ENCODE data around the gene ANO1. TPM values are rescaled to one million over a fixed set of nuclear protein-coding genes. Genes with fewer than 3 reads are reported as not detected.

Gene ANO1
- total RNA-seq, 8 experiments from 2014 or later = 0.20 to 0.71 (median 0.29) TPM; not detected in 2

GRCh38 chr11:70068950-70069349, 9.2 kb upstream of the ANO1 start:
- H3K27ac ChIP-seq = no peak overlapping the region
- H3K4me1 ChIP-seq (replicated peaks in 1 of 2) = peaks cover 13 to 30% of the 10 kb centered on the region in 2 donors
- 0 to 100% (median 90%) methylated on average over 1 to 2 of the region's 2 CpGs; no CpG with 5 or more reads in 6 of the 10 experiments for WGBS, 10 experiments
- H3K4me3 ChIP-seq = no peak overlapping the region
- in situ Hi-C loops (cut with MboI; ENCODE audit: low pct_unique_long_range_greater_than_20kb in 2 of 9, low sequenced_read_pairs in 9 of 9, unreplicated experiment in 9 of 9) = no loop called here
- no peak for ATAC-seq (replicated peaks in 6 of 8)

GRCh38 chr11:70070706-70071105, 7.4 kb upstream of the ANO1 start:
- 65 to 100% (median 97%) methylated on average over 1 to 5 of the region's 9 CpGs; no CpG with 5 or more reads in 5 of the 10 experiments for WGBS, 10 experiments
- no peak for ATAC-seq (replicated peaks in 6 of 8)
- H3K4me1 ChIP-seq (replicated peaks in 1 of 2) = peaks cover 11 to 19% of the 10 kb centered on the region in 2 donors
- H3K27ac ChIP-seq = no peak overlapping the region
- H3K4me3 ChIP-seq = no peak overlapping the region
- in situ Hi-C loops (cut with MboI; ENCODE audit: low pct_unique_long_range_greater_than_20kb in 2 of 9, low sequenced_read_pairs in 9 of 9, unreplicated experiment in 9 of 9) = no loop called here

DNA sequence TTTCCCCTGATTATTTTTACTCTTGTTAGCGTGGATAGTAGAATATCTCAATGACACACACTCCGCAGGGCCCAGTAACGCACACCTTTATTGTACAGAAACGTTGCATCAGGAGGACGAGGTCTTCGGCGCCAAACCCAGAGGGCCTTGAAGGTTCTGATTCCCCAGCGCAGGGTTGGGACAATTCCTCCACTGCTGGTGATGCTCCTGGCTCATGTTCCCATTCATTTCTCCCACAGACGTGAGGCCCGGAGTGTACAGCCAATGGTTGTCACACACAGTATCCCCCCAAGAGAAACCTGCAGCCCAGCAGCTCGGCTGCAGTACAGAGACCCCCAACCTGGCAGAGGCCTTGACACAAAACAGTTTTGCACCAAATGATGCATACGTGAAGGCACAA, 6.1 kb upstream of the ANO1 start:
- Histone ChIP-seq H3K27ac (no peak overlapping the region), H3K4me1 (replicated peaks in 1 of 2) (peaks cover 11 to 16% of the 10 kb centered on the region in 2 donors), H3K4me3 (no peak overlapping the region)
- 0 to 100% (median 67%) methylated on average over 1 to 7 of the region's 12 CpGs; no CpG with 5 or more reads in 1 of the 10 experiments for WGBS, 10 experiments
- ATAC-seq (replicated peaks in 6 of 8) = no peak
- in situ Hi-C loops (cut with MboI; ENCODE audit: low pct_unique_long_range_greater_than_20kb in 2 of 9, low sequenced_read_pairs in 9 of 9, unreplicated experiment in 9 of 9) = no loop called here

DNA sequence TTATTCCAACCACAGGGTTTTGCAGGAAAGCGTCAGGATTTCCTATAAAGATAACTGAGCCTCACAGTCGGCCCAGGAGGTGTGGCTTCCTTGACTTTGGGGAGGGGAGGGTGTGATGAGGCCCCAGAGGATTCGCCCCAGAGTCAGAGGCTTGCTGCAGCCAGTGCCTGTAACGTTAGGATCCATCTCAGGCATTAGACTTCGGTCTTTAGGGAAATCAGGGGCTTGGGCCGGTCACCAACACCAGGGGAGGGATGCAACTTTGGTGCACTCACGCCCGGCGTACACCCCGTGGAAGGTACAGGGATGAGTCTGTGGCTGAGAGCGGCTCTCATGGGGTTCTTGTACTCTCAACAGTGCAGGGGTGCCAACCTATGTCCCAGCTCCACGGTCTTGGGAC, 5.7 kb upstream of the ANO1 start:
- WGBS, 10 experiments = 0 to 100% (median 42%) methylated on average over 1 to 9 of the region's 12 CpGs; no CpG with 5 or more reads in 3 of the 10 experiments
- H3K27ac ChIP-seq = no peak overlapping the region
- peaks cover 11 to 14% of the 10 kb centered on the region in 2 donors for H3K4me1 ChIP-seq (replicated peaks in 1 of 2)
- H3K4me3 ChIP-seq = no peak overlapping the region
- ATAC-seq (replicated peaks in 6 of 8) = no peak
- in situ Hi-C loops (cut with MboI; ENCODE audit: low pct_unique_long_range_greater_than_20kb in 2 of 9, low sequenced_read_pairs in 9 of 9, unreplicated experiment in 9 of 9) = no loop called here

DNA sequence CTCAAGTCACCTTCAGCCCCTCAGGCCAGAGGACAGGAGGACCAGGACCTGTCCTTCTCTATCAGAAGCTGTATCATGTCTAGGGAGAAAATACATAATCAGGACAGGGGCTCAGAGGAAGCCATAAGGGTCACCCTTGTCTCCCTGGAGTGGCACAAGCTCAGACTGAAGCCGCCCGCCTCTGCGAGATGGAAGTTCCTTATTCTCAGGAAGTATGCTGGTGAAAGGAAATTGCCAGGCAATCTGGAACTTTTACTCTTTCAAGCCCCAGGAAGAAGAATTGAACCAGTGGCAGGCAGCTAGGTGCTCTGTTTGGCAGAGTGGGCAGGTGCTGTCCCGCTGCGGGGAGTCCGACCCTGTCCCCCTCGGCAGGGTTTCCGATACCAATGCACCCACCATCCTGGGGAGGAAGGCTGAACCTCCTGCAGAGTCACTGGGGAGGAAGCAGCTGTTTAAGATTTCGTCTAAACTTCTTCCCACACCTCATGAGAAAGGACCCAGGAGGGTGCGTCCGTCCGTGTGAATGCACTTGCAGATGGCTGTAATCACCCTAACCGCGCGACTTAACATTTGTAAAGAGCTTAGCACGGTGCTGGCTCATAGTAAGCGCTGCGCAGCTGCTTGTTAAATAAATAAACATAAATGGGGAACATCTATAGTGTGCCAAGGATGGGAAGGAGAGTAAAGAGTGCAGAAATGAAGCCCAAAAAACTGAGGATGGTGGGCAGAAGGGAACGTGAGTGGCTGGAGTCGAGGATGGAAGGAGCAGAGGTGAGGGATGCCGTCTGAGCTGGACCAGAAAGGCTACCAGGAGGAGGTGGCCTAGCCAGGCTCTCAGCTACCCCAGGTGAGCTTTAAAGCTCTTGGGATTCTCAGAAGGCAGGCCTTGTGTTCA, 5.0 kb upstream of the ANO1 start:
- ATAC-seq (replicated peaks in 6 of 8) = no peak
- H3K4me1 ChIP-seq (replicated peaks in 1 of 2) = peaks cover 5 to 11% of the 10 kb centered on the region in 2 donors
- no peak overlapping the region for H3K4me3 ChIP-seq
- in situ Hi-C loops (cut with MboI; ENCODE audit: low pct_unique_long_range_greater_than_20kb in 2 of 9, low sequenced_read_pairs in 9 of 9, unreplicated experiment in 9 of 9) = no loop called here
- 1 to 67% (median 21%) methylated on average over 2 to 12 of the region's 21 CpGs; no CpG with 5 or more reads in 1 of the 10 experiments for WGBS, 10 experiments
- no peak overlapping the region for H3K27ac ChIP-seq

DNA sequence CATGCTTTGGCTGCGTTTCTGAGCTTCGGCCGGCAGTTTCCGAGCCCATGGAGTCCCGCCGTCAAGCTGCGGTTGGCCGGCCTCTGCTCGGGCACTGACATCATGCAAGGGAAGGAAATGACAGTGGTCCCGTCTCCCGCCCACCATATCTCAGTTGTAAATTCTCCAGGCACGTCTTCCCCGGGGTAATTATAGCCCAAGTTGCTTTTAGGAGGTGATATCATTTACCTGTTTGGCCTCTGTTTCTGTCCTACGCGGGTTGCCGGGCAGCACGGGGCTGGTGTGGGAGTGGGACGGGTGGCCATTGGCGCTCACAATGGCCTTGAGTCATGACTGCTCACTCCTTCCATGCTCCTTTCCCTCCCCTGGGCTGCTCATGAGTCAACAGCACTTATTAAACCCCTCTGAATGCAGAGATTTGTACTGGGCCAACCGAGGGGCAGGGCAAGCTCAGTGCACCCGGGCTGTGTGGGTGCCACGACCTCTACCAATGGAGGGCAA, 4.2 kb upstream of the ANO1 start:
- in situ Hi-C loops (cut with MboI; ENCODE audit: low pct_unique_long_range_greater_than_20kb in 2 of 9, low sequenced_read_pairs in 9 of 9, unreplicated experiment in 9 of 9) = no loop called here
- no peak overlapping the region for H3K27ac ChIP-seq
- 41 to 100% (median 46%) methylated on average over 1 to 8 of the region's 22 CpGs; no CpG with 5 or more reads in 6 of the 10 experiments for WGBS, 10 experiments
- peaks cover 0 to 4% of the 10 kb centered on the region in 2 donors for H3K4me1 ChIP-seq (replicated peaks in 1 of 2)
- no peak overlapping the region for H3K4me3 ChIP-seq
- ATAC-seq (replicated peaks in 6 of 8) = peak in 4 of 8 experiments; percentile 12 to 59 (median 38)

DNA sequence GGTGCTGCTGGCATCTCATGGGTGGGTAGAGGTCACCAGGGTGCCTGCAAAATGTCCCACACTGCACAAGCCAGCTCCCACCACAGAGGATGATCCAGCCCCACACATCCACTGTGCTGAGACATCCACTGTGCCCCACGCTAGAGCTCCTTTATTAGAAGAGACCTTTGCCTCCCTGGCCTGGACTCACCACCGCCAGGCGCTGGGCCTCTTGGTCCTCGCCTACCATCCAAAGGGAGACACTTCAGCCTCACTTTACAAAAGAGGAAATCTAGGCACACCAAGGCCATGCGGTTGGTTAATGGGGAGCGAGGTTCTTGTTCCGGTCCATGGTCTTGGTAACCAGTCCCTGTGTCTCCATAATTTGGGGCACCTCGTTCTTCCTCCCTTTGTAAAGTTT, 3.4 kb upstream of the ANO1 start:
- Histone ChIP-seq H3K27ac (no peak overlapping the region), H3K4me1 (replicated peaks in 1 of 2) (peaks cover 0 to 4% of the 10 kb centered on the region in 2 donors), H3K4me3 (no peak overlapping the region)
- in situ Hi-C loops (cut with MboI; ENCODE audit: low pct_unique_long_range_greater_than_20kb in 2 of 9, low sequenced_read_pairs in 9 of 9, unreplicated experiment in 9 of 9) = no loop called here
- no peak for ATAC-seq (replicated peaks in 6 of 8)
- WGBS, 10 experiments = 20 to 100% (median 90%) methylated on average over 1 to 6 of the region's 8 CpGs; no CpG with 5 or more reads in 3 of the 10 experiments

DNA sequence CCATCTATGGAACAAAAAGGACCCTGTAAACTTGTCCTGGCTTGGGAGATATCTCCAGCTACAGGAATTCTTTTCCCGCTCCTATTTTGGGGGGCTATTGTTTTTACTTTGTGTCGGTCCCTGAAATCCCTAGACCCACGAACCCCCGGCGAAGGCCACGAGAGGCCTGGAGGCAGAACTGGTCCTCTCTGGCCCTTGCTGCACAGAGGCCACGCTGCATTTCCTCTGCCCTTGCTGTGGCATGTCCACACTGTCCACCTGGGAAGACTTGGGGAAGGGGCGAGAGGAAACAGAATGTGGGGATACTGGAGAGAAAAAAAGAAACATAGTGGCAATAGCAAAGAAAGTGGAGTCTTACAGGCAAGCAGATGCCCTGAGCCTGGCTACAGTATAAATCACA, 2.3 kb upstream of the ANO1 start:
- peaks cover 0 to 4% of the 10 kb centered on the region in 2 donors for H3K4me1 ChIP-seq (replicated peaks in 1 of 2)
- H3K4me3 ChIP-seq = no peak overlapping the region
- ATAC-seq (replicated peaks in 6 of 8) = no peak
- 30 to 100% (median 53%) methylated on average over 1 to 8 of the region's 8 CpGs; no CpG with 5 or more reads in 3 of the 10 experiments for WGBS, 10 experiments
- in situ Hi-C loops (cut with MboI; ENCODE audit: low pct_unique_long_range_greater_than_20kb in 2 of 9, low sequenced_read_pairs in 9 of 9, unreplicated experiment in 9 of 9) = no loop called here
- no peak overlapping the region for H3K27ac ChIP-seq

DNA sequence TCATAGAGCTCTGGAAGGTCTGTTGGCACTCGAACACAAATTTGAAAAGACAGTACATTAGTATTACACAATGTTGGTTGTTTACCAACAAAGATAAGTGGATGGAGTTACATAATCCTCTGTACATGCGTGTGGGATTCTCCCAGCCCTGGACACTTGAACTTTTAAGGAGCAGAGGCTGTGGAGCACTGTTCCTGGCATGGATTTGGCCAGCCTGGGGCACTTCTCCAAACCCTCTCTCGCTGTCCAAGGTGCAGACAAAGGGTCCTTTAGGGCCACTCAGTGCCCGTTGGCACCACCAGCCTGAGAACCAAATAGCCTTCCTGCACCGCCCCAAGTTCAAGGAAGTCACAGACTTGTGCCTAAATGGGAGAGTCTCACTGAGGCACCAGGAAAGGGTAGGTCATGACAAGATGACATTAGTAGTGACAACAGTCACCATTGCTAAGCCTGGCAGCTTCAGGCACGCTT, 1.6 kb upstream of the ANO1 start:
- H3K4me1 ChIP-seq (replicated peaks in 1 of 2) = peaks cover 0 to 4% of the 10 kb centered on the region in 2 donors
- no peak overlapping the region for H3K27ac ChIP-seq
- ATAC-seq (replicated peaks in 6 of 8) = no peak
- no peak overlapping the region for H3K4me3 ChIP-seq
- WGBS, 10 experiments = 0 to 77% (median 60%) methylated on average over 1 to 5 of the region's 6 CpGs; no CpG with 5 or more reads in 5 of the 10 experiments
- in situ Hi-C loops (cut with MboI; ENCODE audit: low pct_unique_long_range_greater_than_20kb in 2 of 9, low sequenced_read_pairs in 9 of 9, unreplicated experiment in 9 of 9) = no loop called here

DNA sequence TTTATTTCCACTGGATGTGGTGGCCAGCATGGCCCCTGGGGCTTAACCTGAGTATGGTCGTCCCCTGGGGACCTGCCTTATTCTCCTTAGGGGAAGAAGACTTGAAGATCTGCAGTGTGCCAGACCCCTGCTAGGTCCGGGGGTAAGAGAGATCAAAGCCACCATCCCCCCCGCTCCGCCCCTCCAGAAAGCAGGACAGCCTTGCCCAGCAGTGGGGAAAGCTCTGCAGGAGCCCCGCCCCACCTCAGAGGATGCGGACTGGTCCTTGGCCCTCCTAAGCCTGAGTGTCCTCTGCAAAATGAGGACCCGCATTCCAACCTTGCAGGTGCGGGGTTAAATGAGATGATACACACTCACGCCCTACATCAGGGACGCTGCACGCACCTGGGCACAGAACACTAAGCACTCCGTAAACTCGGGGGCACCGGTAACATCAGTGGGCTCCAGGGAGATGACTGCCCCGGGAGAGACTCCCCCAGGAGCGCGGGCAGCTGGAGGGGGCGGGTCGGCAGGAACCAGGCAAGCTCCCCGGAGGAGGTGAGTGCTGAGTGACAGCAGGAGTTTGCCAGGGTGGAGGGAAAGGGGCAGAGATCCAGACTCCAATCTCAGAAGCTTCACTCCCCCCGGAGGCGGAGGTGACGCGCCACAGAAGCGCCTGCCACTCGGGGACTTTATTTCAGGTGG, 564 bp upstream of the ANO1 start:
- no peak for ATAC-seq (replicated peaks in 6 of 8)
- 0 to 40% (median 10%) methylated on average over 1 to 8 of the region's 26 CpGs; no CpG with 5 or more reads in 6 of the 10 experiments for WGBS, 10 experiments

DNA sequence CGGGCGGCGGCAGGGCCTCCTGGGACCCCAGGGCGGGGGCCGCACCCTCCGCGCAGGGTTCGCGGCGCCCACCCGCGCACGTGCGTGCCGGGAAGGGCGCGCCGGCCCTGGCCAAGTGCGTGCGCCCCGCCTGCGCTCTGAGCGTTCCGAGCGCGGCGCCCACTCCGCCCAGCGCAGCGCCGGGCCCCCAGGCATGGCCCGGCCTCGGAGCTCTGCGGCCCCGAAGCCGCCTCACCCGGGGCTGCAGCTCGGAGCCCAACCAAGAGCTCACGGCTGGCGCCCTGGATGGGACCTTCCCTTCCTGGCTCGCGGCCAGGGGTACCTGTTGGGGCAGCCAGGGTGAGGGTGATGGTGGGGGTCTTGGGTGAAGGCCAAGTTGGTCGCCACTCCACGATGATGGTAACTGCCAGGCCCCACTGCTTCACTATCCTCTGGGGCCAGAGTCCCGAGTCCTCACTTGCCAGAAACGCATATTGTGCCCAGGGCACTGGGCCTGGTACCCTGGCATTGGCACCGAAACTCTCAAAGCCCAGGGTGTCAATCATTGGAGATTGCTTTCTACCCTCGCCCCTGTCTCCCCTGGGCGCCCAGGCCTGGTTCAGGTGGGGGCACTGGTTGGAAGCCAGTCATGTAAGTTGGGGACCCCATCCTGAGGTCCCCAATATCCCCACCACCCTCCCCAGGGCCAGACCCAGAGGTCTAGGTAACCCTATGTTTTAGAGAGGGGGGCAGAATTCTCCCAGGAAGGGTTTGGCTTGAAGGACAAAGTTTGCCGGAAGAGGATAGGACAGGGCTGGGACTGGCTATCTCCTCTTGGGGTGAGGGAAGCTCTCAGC, 882 bp downstream of the ANO1 start:
- peak overlapping the region; percentile 15 to 37 (median 23) for H3K4me3 ChIP-seq
- peaks cover 0 to 4% of the 10 kb centered on the region in 2 donors for H3K4me1 ChIP-seq (replicated peaks in 1 of 2)
- in situ Hi-C loops (cut with MboI; ENCODE audit: low pct_unique_long_range_greater_than_20kb in 2 of 9, low sequenced_read_pairs in 9 of 9, unreplicated experiment in 9 of 9) = no loop called here
- no peak overlapping the region for H3K27ac ChIP-seq
- ATAC-seq (replicated peaks in 6 of 8) = peak; percentile 42 to 69 (median 58)
- 4 to 100% (median 80%) methylated on average over 1 to 16 of the region's 50 CpGs; no CpG with 5 or more reads in 3 of the 10 experiments for WGBS, 10 experiments

More for the DNA sequence above, 564 bp upstream of the ANO1 start:
- Histone ChIP-seq H3K4me1 (replicated peaks in 1 of 2) (peaks cover 0 to 4% of the 10 kb centered on the region in 2 donors), H3K27ac (no peak overlapping the region), H3K4me3 (peak overlapping the region in 2 of 5 donors; percentile 23 to 37)
- in situ Hi-C loops (cut with MboI; ENCODE audit: low pct_unique_long_range_greater_than_20kb in 2 of 9, low sequenced_read_pairs in 9 of 9, unreplicated experiment in 9 of 9) = no loop called here

DNA sequence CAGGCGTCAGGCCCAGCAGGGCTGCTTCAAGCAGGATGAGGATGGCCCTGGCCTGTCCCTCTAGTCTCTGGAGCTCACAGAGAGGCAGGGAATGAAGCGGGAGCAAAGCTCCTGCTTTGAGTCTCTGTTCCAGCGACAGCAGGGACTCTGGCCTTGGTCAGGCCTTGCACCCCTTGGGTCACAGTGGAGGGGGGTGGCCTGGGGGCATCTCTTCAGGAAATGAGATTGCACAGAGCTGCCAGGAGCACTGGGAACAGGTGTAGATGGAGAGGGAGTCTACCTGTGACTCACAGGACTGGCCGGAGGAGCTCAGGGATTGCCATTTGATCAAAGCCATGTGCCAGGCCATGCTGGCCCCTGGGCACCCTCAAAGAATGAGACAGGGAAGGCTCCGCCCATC, 1.6 kb downstream of the ANO1 start:
- no peak for ATAC-seq (replicated peaks in 6 of 8)
- peaks cover 0 to 4% of the 10 kb centered on the region in 2 donors for H3K4me1 ChIP-seq (replicated peaks in 1 of 2)
- no peak overlapping the region for H3K27ac ChIP-seq
- in situ Hi-C loops (cut with MboI; ENCODE audit: low pct_unique_long_range_greater_than_20kb in 2 of 9, low sequenced_read_pairs in 9 of 9, unreplicated experiment in 9 of 9) = no loop called here
- WGBS, 10 experiments = 20 to 86% (median 34%) methylated on average over 1 to 3 of the region's 5 CpGs; no CpG with 5 or more reads in 5 of the 10 experiments
- no peak overlapping the region for H3K4me3 ChIP-seq
